NCI-H460 (cell line): ENCODE results near the gene TMEM198. TPM values are rescaled to one million over a fixed set of nuclear protein-coding genes. Genes with fewer than 3 reads are reported as not detected.

Experiments
- DNase-seq: peaks from one replicate; pipeline ENCODE4 v3.0.0-alpha.2; 2016; ENCODE audit warnings: low read depth; ENCODE audit errors: extremely low read depth
- total RNA-seq: library from RNA; depleted of rRNA; stranded (reverse); fragments of >200 nt; shearing (Covaris generic); gene quantifications from 2 replicates; pipeline ENCODE4 v1.2.3, GENCODE V29; 2014

TMEM198 gene
- total RNA-seq, 1 experiment from 2014 or later, result 0.59 TPM

- no peak for DNase-seq
Measured at GRCh38 chr2:219508971-219509779, 34.7 kb upstream of the TMEM198 start.

GRCh38 chr2:219509780-219510511 is 33.9 kb upstream of the TMEM198 start:
- DNase-seq, result peak; percentile 56

- DNase-seq, result no peak
Measured at GRCh38 chr2:219510512-219511135, 33.2 kb upstream of the TMEM198 start.

GRCh38 chr2:219511547-219512325 is 32.1 kb upstream of the TMEM198 start:
- DNase-seq, result no peak

- DNase-seq, result no peak
Measured at GRCh38 chr2:219512524-219513216, 31.2 kb upstream of the TMEM198 start.

- no peak for DNase-seq
Measured at GRCh38 chr2:219513787-219514186, 30.0 kb upstream of the TMEM198 start.

- no peak for DNase-seq
Measured at GRCh38 chr2:219514196-219514761, 29.5 kb upstream of the TMEM198 start, which contains the start of gene ASIC4. ASIC4 (plus strand) TSS chr2:219514482; CDS start chr2:219514725, 243 bp downstream.

GRCh38 chr2:219514836-219515235 is 29.0 kb upstream of the TMEM198 start:
- no peak for DNase-seq

- DNase-seq, result no peak
Measured at GRCh38 chr2:219515874-219516629, 27.8 kb upstream of the TMEM198 start.

- DNase-seq, result no peak
Measured at GRCh38 chr2:219516888-219517287, 26.9 kb upstream of the TMEM198 start.

GRCh38 chr2:219517954-219518778 is 25.7 kb upstream of the TMEM198 start:
- no peak for DNase-seq

GRCh38 chr2:219519526-219519916 is 24.3 kb upstream of the TMEM198 start:
- DNase-seq, result no peak

- no peak for DNase-seq
Measured at GRCh38 chr2:219520079-219520478, 23.7 kb upstream of the TMEM198 start.

GRCh38 chr2:219521066-219521880 is 22.6 kb upstream of the TMEM198 start:
- peak; percentile 36 for DNase-seq

GRCh38 chr2:219522111-219523030 is 21.5 kb upstream of the TMEM198 start:
- no peak for DNase-seq

- no peak for DNase-seq
Measured at GRCh38 chr2:219523031-219523671, 20.7 kb upstream of the TMEM198 start.
